IMR-90 (cell line): Measurements from ENCODE around the gene TMPRSS9.

Experiments
- CHD1 ChIP-seq: IDR thresholded peaks from 2 replicates; pipeline ENCODE4 v1.6.1; 2012; ENCODE audit warnings: low read depth, low read length, improper control_type of control experiment
- POLR2A ChIP-seq: IDR thresholded peaks from 2 replicates; pipeline ENCODE4 v1.6.1; 2012; ENCODE audit warnings: mild to moderate bottlenecking, low read depth, low read length
- SMC3 ChIP-seq: fragments of 150-350 bp; IDR thresholded peaks from 2 replicates; pipeline ENCODE4 v1.6.1; 2016; ENCODE audit warnings: low read depth, mild to moderate bottlenecking, antibody characterized with exemption, low read length, moderate library complexity
- TF ChIP-seq, protein P1 (sequence below): conservative IDR thresholded peaks from 2 replicates; pipeline ENCODE4 v1.5.1; 2012; ENCODE audit warnings: mild to moderate bottlenecking, low read depth, low read length, improper control_type of control experiment
- TF ChIP-seq, protein P2 (sequence below): fragments of 150-350 bp; IDR thresholded peaks from 2 replicates; pipeline ENCODE4 v1.6.1; 2017; ENCODE audit warnings: mild to moderate bottlenecking, antibody characterized with exemption, low read length, low read depth

DNA sequence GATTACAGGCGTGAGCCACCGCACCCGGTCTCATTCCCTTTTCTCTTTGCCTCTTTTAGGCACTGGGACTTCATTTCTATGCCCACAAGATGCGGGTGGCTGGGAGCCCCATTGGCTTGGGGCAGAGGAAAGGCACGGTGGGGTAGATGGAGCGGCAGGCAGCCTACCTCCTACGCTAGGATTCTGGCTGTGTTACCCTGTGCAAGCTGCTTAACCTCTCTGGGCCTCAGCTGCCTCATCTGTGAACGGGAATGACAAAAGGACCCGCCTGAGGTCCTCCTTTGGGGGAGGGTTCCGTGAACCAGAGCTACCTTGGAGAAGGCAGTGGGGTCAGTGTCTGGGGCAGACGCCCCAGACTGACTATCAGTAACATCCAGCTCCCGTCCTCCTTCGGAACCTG, 42.8 kb upstream of the TMPRSS9 start:
- TF ChIP-seq SMC3 (no peak), POLR2A (no peak), CHD1 (no peak)
- TF ChIP-seq, protein P1, sequence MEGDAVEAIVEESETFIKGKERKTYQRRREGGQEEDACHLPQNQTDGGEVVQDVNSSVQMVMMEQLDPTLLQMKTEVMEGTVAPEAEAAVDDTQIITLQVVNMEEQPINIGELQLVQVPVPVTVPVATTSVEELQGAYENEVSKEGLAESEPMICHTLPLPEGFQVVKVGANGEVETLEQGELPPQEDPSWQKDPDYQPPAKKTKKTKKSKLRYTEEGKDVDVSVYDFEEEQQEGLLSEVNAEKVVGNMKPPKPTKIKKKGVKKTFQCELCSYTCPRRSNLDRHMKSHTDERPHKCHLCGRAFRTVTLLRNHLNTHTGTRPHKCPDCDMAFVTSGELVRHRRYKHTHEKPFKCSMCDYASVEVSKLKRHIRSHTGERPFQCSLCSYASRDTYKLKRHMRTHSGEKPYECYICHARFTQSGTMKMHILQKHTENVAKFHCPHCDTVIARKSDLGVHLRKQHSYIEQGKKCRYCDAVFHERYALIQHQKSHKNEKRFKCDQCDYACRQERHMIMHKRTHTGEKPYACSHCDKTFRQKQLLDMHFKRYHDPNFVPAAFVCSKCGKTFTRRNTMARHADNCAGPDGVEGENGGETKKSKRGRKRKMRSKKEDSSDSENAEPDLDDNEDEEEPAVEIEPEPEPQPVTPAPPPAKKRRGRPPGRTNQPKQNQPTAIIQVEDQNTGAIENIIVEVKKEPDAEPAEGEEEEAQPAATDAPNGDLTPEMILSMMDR, result no peak
- TF ChIP-seq, protein P2, sequence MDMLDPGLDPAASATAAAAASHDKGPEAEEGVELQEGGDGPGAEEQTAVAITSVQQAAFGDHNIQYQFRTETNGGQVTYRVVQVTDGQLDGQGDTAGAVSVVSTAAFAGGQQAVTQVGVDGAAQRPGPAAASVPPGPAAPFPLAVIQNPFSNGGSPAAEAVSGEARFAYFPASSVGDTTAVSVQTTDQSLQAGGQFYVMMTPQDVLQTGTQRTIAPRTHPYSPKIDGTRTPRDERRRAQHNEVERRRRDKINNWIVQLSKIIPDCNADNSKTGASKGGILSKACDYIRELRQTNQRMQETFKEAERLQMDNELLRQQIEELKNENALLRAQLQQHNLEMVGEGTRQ, result no peak
